ENCODE results near the gene MTMR12.

Gene MTMR12

DNA sequence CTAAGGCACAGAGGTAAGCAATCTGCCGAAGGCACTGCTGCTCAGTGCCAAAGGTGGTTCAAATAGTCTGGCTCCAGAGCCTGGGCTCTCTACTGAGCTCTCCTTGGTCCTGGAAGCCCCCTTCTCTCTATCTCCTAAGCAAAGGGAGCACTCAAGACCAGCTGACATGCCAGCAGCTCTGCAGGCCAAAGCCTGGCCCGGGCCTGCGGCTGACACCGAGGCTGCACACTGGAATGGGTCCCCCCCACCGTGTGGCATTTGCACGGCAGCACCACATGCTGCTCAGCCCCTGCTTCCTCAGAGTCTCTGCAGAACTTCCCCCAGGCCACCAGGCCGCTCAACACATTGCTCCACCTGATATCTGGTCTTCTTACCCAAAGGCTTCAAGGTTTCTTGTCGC lies 80.8 kb downstream of the MTMR12 start:
- no peak for DNase-seq (ENCODE audit: low read depth, low spot score)
- no peak overlapping the region for H3K9ac ChIP-seq (ENCODE audit: insufficient read length, low read depth)
- H3K36me3 ChIP-seq (ENCODE audit: insufficient read depth, insufficient read length, low read length) = peaks cover 43% of the 10 kb centered on the region
- no peaks in the 10 kb centered on the region for H3K4me1 ChIP-seq (ENCODE audit: insufficient read depth, insufficient read length)
- no peaks in the 10 kb centered on the region for H3K27me3 ChIP-seq (ENCODE audit: insufficient read depth, insufficient read length)
- no peak for TF ChIP-seq SUZ12 (IDR thresholded peaks at IDR 0.05; ENCODE audit: extremely low read depth, insufficient read depth, insufficient read length)
- TF ChIP-seq ZNF274 (IDR thresholded peaks at IDR 0.05; ENCODE audit: low read depth, low read length) = no peak
- no peak for TF ChIP-seq YY1 (IDR thresholded peaks at IDR 0.05; ENCODE audit: insufficient read depth, insufficient read length)
- no peak overlapping the region for H3K4me3 ChIP-seq (ENCODE audit: insufficient read length, low read depth)
- no peaks in the 10 kb centered on the region for H3K9me3 ChIP-seq (ENCODE audit: insufficient read depth, low read length)

DNA sequence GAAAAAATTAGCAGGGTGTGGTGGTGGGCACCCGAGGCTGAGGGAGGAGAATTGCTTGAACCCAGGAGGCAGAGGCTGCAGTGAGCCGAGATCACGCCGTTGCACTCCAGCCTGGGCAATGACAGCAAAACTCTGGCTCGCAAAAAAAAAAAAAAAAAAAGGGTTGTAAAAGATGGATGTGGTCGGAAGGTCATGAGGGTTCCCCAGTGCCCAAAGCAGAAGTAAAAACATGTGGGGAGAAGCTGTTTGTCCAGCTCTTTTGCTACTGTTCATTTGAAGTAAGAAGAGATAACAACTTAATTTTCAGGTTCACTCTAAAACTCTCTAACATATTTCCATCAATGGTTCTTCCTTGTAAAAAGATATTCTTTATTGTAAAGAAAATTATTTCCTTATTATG lies 81.5 kb downstream of the MTMR12 start:
- DNase-seq (ENCODE audit: low read depth, low spot score) = no peak
- H3K4me1 ChIP-seq (ENCODE audit: insufficient read depth, insufficient read length) = no peaks in the 10 kb centered on the region
- H3K9me3 ChIP-seq (ENCODE audit: insufficient read depth, low read length) = no peaks in the 10 kb centered on the region
- H3K9ac ChIP-seq (ENCODE audit: insufficient read length, low read depth) = no peak overlapping the region
- TF ChIP-seq SUZ12 (IDR thresholded peaks at IDR 0.05; ENCODE audit: extremely low read depth, insufficient read depth, insufficient read length) (no peak), YY1 (IDR thresholded peaks at IDR 0.05; ENCODE audit: insufficient read depth, insufficient read length) (no peak)
- H3K27me3 ChIP-seq (ENCODE audit: insufficient read depth, insufficient read length) = no peaks in the 10 kb centered on the region
- H3K4me3 ChIP-seq (ENCODE audit: insufficient read length, low read depth) = no peak overlapping the region
- peaks cover 43% of the 10 kb centered on the region for H3K36me3 ChIP-seq (ENCODE audit: insufficient read depth, insufficient read length, low read length)

DNA sequence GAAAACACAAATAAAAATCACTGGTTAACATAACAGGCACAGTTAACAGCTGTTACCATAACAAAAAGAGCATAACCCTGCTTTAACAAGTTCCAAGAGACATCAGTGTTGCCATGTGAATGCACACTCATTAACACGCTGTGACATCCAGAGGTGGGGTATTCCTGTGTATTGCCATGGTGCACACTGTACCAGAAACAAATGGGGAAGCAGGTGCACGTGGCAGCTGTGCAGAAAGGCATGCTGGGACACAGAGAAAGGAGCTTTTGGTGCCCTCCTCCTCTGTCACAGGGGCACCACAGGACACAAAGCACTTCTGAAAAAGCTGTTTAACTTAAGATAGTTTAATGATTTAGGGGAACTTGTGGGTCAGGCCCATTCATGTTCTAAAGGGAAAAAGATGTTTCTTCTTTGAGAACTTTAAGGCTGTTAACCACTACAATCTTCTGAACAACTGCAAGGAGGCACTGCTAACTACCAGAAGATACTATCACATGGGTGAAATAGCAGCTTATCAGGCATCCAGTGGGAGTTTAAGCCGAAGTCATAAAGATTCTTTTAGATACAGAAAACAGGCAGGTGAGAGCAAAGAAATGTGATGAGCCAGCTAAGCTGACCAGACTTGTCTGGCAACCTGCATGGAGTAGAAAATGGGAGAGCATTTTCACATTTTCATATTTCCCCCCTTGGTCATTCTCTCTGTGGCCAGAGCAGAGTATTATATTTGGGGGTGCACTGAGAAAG lies 82.2 kb downstream of the MTMR12 start:
- no peak for DNase-seq (ENCODE audit: low read depth, low spot score)
- no peaks in the 10 kb centered on the region for H3K4me1 ChIP-seq (ENCODE audit: insufficient read depth, insufficient read length)
- no peaks in the 10 kb centered on the region for H3K9me3 ChIP-seq (ENCODE audit: insufficient read depth, low read length)
- no peak overlapping the region for H3K4me3 ChIP-seq (ENCODE audit: insufficient read length, low read depth)
- no peak for TF ChIP-seq YY1 (IDR thresholded peaks at IDR 0.05; ENCODE audit: insufficient read depth, insufficient read length)
- no peak for TF ChIP-seq SUZ12 (IDR thresholded peaks at IDR 0.05; ENCODE audit: extremely low read depth, insufficient read depth, insufficient read length)
- TF ChIP-seq ZNF274 (IDR thresholded peaks at IDR 0.05; ENCODE audit: low read depth, low read length) = no peak
- H3K27me3 ChIP-seq (ENCODE audit: insufficient read depth, insufficient read length) = no peaks in the 10 kb centered on the region
- peaks cover 38% of the 10 kb centered on the region for H3K36me3 ChIP-seq (ENCODE audit: insufficient read depth, insufficient read length, low read length)
- no peak overlapping the region for H3K9ac ChIP-seq (ENCODE audit: insufficient read length, low read depth)

DNA sequence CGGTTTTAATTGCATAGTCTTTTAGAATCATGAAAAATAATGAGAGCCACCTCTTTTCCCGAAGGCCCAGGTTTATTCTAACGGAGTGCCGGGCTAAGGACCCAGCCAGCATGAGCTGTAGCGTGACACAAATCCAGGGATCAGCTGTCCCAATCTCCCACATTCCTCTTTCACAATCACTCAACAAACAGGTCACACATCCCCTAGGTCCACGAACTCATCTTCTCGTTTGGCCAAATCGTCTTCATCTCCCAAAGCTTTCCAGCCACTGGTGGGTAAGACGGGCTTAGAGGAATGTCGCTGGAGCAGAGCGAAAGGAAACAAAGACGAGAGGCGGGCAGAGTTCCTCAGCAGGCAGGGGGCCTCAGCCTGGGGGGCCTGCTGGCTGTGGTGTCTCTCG lies 83.2 kb downstream of the MTMR12 start:
- no peak for DNase-seq (ENCODE audit: low read depth, low spot score)
- Histone ChIP-seq H3K9me3 (ENCODE audit: insufficient read depth, low read length) (no peaks in the 10 kb centered on the region), H3K36me3 (ENCODE audit: insufficient read depth, insufficient read length, low read length) (peaks cover 28% of the 10 kb centered on the region)

DNA sequence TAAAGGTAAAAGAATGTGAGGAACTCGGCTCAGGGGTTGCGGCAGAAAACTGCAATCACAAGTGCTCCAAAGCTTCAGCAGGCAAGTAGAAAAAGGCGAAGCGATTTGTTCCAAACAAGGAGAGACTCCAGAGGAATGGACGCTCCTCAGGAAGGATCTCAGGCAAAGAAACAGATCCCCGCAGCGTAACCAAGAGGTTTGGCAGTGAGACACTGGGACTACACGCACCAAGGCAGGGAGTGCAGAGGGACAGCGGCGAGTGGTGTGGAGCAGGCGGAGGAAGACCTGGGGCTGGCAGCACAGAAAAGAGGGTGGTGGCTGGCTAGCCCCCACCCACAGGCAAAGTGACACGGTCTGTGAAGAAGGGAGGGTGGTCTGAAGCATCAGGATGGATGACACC lies 83.9 kb downstream of the MTMR12 start:
- Histone ChIP-seq H3K9ac (ENCODE audit: insufficient read length, low read depth) (no peak overlapping the region), H3K9me3 (ENCODE audit: insufficient read depth, low read length) (no peaks in the 10 kb centered on the region), H3K4me3 (ENCODE audit: insufficient read length, low read depth) (no peak overlapping the region), H3K27me3 (ENCODE audit: insufficient read depth, insufficient read length) (no peaks in the 10 kb centered on the region), H3K36me3 (ENCODE audit: insufficient read depth, insufficient read length, low read length) (peaks cover 26% of the 10 kb centered on the region), H3K4me1 (ENCODE audit: insufficient read depth, insufficient read length) (no peaks in the 10 kb centered on the region)
- no peak for DNase-seq (ENCODE audit: low read depth, low spot score)
- TF ChIP-seq ZNF274 (IDR thresholded peaks at IDR 0.05; ENCODE audit: low read depth, low read length) (no peak), SUZ12 (IDR thresholded peaks at IDR 0.05; ENCODE audit: extremely low read depth, insufficient read depth, insufficient read length) (no peak), YY1 (IDR thresholded peaks at IDR 0.05; ENCODE audit: insufficient read depth, insufficient read length) (no peak)

More for the DNA sequence above, 83.2 kb downstream of the MTMR12 start:
- Histone ChIP-seq H3K4me1 (ENCODE audit: insufficient read depth, insufficient read length) (no peaks in the 10 kb centered on the region), H3K9ac (ENCODE audit: insufficient read length, low read depth) (no peak overlapping the region), H3K4me3 (ENCODE audit: insufficient read length, low read depth) (no peak overlapping the region), H3K27me3 (ENCODE audit: insufficient read depth, insufficient read length) (no peaks in the 10 kb centered on the region)
- TF ChIP-seq YY1 (IDR thresholded peaks at IDR 0.05; ENCODE audit: insufficient read depth, insufficient read length) (no peak), SUZ12 (IDR thresholded peaks at IDR 0.05; ENCODE audit: extremely low read depth, insufficient read depth, insufficient read length) (no peak), ZNF274 (IDR thresholded peaks at IDR 0.05; ENCODE audit: low read depth, low read length) (no peak)

DNA sequence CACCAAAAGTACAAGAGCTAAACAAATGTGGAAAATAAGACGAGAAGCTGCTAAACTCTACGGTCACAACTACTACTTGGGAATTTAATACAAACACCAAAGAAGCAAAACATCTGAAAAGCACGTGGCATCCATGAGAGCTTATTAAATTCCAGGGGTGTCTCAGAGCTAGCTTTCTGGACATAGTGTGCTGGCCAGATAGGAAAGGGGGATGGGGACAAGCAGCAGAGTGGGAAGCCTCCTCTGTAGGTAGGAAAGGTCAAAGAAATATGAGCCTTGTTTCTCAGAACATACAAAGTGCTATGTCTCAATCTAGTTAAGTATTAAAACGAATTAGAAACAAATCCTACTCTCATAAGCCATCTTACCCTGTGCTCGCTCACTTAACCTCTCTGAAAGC lies 87.3 kb downstream of the MTMR12 start:
- DNase-seq (ENCODE audit: low read depth, low spot score) = no peak
- Histone ChIP-seq H3K36me3 (ENCODE audit: insufficient read depth, insufficient read length, low read length) (peaks cover 20% of the 10 kb centered on the region), H3K4me1 (ENCODE audit: insufficient read depth, insufficient read length) (no peaks in the 10 kb centered on the region), H3K27me3 (ENCODE audit: insufficient read depth, insufficient read length) (no peaks in the 10 kb centered on the region), H3K4me3 (ENCODE audit: insufficient read length, low read depth) (no peak overlapping the region), H3K9ac (ENCODE audit: insufficient read length, low read depth) (no peak overlapping the region), H3K9me3 (ENCODE audit: insufficient read depth, low read length) (no peaks in the 10 kb centered on the region)
- TF ChIP-seq ZNF274 (IDR thresholded peaks at IDR 0.05; ENCODE audit: low read depth, low read length) (no peak), SUZ12 (IDR thresholded peaks at IDR 0.05; ENCODE audit: extremely low read depth, insufficient read depth, insufficient read length) (no peak), YY1 (IDR thresholded peaks at IDR 0.05; ENCODE audit: insufficient read depth, insufficient read length) (no peak)

DNA sequence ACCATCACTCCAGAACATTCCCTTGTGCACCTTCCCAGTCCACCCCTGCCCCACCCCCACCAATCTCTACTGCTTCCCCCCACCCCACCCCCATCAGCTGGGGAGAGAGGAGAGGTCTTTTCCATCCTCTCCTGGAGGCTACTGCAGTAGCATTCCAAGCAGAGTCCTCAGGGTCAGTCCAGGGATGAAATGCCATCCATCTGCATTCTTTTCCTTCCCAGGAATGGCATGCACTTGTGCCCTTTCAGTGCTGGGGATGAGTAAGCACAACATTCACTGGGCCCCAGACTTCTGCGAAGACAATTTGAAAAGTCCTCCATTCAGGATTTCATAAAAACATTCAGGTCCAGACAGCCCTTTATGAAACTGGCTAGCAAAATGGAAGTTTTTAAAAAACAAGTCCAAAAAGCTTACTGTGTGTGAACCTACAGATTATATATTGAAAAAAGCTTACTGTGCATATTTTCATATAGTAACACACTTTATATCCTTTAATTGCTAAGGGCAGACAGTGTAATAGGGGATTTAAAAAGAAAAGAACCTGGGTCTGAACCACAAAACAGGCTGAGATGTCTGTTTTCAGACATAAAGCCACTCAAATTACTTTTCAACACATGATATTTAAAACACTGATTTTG lies 88.6 kb downstream of the MTMR12 start:
- no peak overlapping the region for H3K4me3 ChIP-seq (ENCODE audit: insufficient read length, low read depth)
- no peaks in the 10 kb centered on the region for H3K4me1 ChIP-seq (ENCODE audit: insufficient read depth, insufficient read length)
- peak; percentile 42 for DNase-seq (ENCODE audit: low read depth, low spot score)
- H3K9me3 ChIP-seq (ENCODE audit: insufficient read depth, low read length) = no peaks in the 10 kb centered on the region
- no peaks in the 10 kb centered on the region for H3K27me3 ChIP-seq (ENCODE audit: insufficient read depth, insufficient read length)
- H3K9ac ChIP-seq (ENCODE audit: insufficient read length, low read depth) = no peak overlapping the region
- TF ChIP-seq YY1 (IDR thresholded peaks at IDR 0.05; ENCODE audit: insufficient read depth, insufficient read length) = no peak
- TF ChIP-seq SUZ12 (IDR thresholded peaks at IDR 0.05; ENCODE audit: extremely low read depth, insufficient read depth, insufficient read length) = no peak
- no peak for TF ChIP-seq ZNF274 (IDR thresholded peaks at IDR 0.05; ENCODE audit: low read depth, low read length)
- peaks cover 8% of the 10 kb centered on the region for H3K36me3 ChIP-seq (ENCODE audit: insufficient read depth, insufficient read length, low read length)
